H4 (cell line): ENCODE results near the gene DNAJB12. TPM values are rescaled to one million over a fixed set of nuclear protein-coding genes. Genes with fewer than 3 reads are reported as not detected.
"Not testable (repeated sequence)": the region's sequence is repeated elsewhere in the genome, so short reads cannot be mapped to it uniquely, and the experiment has no call there.

Experiments
- DNase-seq: peaks from one replicate; pipeline ENCODE4 v3.0.0-alpha.2; 2015; ENCODE audit warnings: low spot score
- total RNA-seq: library from RNA; depleted of rRNA; stranded (reverse); fragments of >200 nt; shearing (Covaris generic); gene quantifications from 2 replicates; pipeline ENCODE4 v1.2.3, GENCODE V29; 2014; rRNA removed

DNAJB12 gene
- total RNA-seq, result 18.1 and 22.1 TPM in 2 replicates

DNA sequence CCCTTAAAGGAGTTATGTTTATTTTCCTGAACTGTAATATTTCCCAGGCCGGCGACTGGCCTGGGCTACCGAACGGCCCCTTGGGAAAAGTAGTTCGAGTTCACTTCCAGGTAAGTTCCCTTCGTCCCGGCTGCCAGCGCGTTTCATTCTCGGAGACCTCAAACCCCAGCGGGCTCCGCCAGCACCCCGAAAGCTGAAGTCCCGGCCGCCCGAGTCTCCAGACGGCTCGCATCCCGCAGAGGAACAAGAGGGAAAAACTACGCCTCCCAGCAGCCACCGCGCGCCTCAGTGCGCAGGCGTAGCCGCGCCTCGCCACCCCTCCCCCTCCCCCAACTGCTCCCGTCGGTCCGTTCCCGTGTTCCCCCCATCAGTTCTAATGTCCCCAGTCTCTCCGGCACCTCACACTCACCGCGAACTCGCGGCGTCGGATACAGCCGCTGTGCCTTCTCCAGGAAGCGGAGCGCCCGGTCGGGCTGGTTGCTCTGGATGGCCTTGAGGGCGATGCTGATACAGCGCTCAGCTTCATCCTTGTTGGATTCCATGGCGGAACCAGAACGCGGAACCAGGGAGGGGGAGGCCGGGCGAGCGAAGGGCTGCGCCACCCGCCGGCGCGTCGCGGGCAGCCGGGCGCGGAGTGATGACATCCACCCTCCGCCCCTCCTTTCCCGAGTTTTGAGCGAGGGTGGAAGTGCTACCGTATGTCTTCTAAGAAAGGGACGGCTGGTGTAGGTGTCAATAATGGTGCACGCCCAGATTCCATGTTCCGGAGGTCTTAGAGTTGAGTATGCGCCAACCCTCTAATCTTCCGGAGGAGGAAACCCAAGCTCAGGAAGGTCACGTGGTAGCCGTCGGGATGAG is at the start of gene DNAJB12:
Gene DNAJB12 (minus strand): TSS at position 564 of the 858 bp plus-strand sequence. CDS start 22 bp downstream, at position 542.
- peak; percentile 94 for DNase-seq

DNA sequence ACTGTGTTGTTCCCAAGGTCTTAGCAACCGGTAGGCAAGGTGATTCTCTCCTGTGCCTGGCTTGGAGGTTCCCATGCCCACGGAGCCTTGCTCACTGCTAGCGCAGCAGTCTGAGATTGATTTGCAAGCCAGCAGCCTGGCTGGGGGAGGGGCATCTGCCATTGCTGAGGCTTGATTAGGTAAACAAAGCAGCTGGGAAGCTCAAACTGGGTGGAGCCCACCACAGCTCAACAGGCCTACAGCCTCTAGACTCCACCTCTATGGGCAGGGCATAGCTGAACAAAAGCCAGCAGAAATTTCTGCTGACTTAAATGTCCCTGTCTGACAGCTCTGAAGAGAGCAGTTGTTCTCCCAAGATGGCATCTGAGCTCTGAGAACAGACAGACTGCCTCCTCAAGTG is 40.9 kb upstream of the DNAJB12 start:
- DNase-seq, result not testable (repeated sequence)

DNA sequence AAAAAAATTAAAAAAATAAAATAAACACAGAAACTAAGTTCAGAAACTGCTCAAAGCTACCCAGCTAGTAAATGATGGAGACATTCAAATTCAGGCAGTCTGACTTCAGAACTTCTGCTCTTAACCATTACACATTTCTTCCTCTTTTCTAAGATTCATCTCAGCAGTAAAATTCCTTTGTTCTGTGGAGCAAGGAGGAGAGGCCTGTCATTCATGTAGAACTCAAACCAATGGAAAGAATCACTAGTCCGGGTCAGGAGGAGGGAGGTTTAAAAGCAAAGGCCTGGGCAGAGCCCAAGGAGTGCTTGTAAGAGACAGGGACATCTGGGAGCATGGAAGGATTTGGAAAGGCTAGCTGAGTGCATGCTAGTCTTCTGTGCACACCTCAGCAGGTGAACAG is 37.9 kb upstream of the DNAJB12 start:
- no peak for DNase-seq

DNA sequence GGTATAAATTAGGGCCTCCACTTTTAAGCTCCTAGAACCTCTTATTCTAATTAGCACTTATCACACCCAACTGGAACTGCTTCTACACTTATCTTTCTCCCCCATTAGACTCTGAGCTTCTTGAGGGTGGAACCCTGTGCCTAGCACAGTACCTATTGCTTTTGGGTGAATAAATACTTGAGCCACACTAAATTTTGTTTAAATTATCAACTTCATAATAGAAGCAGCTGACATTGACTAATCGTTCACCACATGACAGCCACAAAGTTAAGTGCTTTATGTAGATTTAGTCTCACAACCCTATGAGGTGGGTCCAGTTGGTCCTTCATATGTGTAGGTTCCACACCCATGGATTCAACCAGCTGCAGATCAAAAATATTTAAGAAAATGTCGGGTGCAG is 36.0 kb upstream of the DNAJB12 start:
- no peak for DNase-seq

DNA sequence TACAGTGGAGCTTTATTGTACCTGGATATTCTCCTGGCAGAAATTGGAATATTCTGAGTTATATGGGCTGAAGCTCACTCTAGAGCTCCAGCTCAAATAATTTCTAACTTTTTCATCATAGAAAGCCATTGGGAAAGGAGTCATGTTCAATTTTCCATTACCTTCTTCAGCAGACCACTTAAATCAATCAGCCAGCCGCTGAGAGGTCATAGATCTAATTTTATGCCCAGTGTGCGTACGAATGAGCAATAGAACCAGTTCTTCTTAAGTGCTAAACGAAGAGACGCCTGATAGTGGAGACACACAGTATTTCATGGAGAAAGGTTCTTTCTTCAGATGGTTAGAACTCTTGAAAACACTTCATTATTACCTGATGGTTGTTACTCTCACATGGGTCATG is 35.0 kb upstream of the DNAJB12 start:
- DNase-seq, result no peak

DNA sequence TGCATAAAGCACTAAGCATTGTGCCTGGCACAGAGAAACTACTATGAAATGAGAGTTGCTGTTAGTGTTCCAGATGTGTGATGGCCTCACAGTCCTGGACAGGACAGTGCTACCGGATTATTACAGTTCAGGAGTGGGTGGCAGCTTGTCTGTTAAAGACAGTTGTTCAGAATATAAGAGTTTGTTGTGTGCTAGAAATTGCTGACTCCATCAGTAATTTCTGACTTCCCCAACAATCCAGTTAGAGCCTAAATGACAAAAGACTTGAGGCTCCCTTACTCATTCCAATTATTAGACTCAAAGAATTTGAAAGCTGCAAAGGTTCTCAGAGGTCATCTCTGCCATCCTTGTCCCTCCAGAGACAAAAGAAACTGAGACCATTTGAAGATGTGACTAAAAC is 34.3 kb upstream of the DNAJB12 start:
- DNase-seq, result no peak

DNA sequence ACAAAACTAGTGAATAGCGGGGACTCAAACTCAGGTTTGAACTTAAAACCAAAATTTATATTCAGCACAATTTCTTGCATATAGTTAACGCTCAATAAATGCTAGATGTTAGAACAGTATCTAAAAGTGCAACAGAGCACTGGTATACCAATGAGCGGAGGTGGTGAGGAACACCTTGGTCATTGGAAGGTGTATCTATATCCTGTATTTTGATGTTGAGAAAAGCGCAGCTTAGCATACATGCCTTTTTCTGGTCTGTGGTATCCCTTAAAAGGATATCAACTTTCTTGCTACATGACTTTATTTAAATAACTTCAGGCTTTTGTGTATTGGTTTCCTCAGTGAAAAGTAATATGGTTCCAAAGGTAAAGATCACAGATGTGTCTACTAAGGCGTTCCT is 33.3 kb upstream of the DNAJB12 start:
- DNase-seq, result no peak

DNA sequence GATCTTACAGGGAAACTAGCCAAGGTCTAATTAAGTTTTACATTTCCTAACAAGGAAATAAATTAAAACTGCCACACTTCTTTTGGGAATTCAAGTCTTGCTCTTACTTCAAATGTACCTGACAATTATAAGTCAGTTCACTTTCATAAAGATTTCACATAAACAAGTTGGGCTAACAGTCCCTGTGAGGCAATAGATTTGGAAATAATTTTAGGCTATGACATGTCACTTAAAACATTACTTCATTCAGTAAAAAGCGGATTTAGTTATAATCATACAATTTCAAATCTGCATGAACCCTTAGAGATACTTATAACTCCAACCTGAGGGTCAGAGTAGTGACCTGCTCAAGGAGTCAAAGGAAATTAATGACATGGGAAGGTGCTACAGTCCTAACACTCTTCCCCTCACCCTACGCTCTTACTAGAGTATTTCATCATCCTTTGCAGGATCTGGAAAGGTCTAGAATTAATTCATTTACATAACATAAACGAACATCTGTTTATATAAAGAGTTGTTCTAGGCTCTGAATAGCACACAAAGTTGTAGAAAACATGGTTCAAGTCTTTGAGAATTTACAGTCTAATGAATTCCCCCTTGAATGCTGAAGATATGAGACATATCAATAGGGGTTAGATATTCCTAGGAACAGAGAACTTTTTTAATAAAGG is 32.3 kb upstream of the DNAJB12 start:
- DNase-seq, result no peak

DNA sequence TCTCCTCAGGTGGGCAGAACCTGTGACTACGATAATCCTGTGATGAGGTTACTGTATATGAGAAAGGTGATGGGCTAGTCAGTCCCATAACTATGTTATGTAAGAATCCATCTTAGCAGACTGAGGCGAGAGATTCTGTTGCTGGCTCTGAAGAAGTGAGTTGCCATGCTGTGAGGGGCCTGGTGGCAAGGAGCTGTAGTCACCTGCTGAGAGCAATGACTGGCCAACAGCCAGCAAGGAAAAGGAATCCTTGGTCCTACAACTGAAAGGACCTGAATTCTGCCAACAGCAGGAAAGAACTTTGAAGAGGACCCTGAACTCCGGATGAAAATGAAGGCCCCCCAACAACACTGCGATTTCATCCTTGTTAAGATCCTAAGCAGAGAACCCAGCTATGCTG is 31.0 kb upstream of the DNAJB12 start:
- no peak for DNase-seq

DNA sequence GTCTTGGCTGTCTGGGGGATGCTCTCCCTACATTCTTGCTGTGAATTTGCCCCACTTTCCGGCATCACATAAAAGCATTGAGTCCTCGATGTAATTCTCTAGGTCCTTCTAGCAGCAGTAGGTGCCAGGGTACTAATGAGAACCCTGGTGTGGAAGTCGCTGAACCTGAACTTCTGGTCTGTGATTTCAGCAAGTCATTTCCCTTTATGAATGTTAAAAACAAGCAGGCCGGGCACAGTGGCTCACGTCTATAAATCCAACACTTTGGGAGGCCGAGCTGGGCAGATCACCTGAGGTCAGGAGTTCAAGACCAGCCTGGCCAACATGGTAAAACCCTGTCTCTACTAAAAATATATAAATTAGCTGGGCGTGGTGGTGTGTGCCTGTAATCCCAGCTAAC is 30.3 kb upstream of the DNAJB12 start:
- not testable (repeated sequence) for DNase-seq

DNA sequence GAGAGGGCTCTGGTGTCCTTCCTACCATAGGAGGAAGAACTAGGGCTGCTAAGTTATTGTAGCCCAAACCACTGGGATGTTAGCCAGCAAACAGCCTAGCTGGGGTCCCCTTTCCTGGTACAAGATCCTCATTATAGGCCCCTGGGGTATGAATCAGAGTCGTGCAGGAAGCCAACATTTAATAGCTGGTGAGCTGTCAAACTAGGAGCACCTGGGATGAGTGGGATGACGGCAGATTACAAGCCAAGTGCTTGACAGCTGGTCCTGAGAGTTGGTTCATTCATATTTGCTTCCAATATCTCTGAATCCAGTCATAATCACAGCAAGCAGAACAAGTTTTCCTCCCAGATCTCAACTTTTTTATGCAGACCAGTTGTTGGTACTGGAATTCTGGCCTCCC is 25.1 kb upstream of the DNAJB12 start:
- DNase-seq, result no peak

DNA sequence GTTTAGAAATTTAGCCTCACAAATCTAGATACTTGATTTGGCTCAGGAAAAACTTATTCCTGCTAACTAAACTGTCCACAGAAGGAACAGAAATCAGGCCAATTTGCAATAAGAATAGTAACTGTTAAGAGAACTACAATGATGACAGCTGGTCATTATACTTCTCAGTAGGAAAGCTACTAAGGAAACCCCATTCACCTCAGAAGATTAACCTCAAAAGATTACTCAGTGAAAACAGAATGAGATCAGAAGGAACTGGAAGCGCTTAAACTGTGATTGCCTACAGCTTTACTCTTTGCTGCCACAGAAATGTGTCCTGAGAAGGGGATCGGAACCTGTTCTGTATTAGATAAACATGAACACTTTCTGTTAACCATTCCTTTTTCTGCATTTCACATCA is 24.3 kb upstream of the DNAJB12 start:
- no peak for DNase-seq

DNA sequence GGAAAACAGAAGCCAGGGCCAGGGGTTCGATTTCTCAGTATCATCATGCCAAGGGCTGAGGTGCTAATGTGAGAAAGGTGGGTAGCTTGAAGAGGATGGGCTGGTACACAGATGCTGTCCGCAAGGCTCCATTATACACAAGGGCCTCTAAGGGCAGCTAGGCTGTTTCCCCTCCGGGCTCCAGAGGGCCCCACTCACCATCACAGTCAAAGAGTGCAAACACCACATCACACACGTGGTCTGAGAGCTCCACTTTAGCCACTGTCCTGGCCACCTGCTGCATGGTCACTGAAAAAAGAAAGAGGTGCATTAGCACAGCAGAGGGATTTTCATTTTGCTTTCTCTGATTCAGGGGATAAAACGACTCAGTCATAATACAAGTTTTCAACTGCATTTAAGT is 20.9 kb upstream of the DNAJB12 start:
- DNase-seq, result no peak

DNA sequence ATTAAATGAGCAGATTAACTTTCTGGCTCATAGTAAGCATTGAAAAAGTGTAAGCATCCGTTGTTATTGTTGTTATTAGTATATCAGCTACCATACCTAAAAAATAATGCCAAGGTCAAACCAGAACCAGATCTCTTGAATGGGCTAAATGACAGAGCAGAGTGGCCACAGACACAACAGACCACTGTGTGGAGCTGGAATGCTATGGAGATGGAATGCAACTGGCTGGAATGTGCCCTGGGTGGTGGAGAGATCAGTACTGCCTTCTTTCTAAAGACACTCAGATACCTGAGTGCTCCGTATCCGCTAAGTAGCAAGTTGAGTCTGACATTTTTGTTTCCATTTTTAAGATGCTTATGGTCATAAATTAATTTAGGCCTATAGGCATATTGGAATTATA is 20.5 kb upstream of the DNAJB12 start:
- DNase-seq, result no peak

DNA sequence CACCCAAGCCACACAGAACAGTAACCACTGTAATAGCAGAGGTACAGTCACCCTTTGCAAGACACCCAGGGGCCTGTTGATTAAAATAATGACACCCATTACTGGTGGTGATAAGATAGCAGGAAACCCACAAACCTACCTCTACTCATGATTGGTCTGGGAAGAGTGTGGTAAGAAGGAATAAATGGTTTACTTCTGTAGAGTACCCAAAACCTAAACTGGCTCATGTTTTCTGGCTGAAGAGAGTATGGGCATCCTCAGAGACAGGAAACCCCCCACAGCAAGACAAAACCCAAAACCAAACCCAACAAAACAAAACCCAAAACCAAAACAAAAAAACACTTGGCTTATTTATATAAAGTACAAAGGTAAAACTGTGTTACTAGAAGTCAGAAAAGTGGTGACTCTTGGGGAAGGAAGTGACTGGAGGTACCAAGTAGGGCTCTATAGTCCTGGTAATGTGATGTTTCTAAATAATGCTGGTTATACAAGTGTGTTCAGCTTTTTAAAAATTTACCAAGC is 15.5 kb upstream of the DNAJB12 start:
- DNase-seq, result no peak

DNA sequence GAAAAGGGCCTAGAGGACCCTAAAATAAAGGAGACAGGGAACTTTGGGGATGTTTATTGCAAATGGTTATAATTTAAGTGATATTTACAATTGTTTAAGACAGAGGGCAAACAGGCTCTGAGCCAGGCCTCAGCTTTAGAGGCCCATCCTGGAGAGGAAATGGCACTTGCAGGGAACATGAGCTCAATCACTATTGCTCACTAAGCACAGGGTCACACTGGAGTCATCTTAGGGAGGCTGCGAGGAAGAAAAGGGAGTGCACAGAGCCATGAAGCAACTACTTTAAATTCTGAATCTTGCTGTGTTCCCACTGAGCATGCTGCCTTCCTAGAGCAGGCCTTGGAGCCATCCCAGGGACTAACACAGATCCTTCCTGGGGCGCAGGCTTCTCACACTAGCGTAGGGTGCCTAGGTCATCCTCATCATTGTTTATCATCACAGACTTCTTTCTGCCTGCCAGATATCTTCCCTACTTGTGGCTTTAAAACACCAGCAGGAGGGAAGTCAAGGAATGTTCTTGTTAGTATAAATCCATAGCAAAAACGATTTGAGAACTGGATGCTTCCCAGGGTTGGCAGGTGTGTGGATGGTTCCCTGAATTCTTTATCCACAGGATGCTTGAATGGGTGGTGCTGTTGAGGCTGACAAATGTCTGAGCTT is 12.7 kb upstream of the DNAJB12 start:
- DNase-seq, result no peak

DNA sequence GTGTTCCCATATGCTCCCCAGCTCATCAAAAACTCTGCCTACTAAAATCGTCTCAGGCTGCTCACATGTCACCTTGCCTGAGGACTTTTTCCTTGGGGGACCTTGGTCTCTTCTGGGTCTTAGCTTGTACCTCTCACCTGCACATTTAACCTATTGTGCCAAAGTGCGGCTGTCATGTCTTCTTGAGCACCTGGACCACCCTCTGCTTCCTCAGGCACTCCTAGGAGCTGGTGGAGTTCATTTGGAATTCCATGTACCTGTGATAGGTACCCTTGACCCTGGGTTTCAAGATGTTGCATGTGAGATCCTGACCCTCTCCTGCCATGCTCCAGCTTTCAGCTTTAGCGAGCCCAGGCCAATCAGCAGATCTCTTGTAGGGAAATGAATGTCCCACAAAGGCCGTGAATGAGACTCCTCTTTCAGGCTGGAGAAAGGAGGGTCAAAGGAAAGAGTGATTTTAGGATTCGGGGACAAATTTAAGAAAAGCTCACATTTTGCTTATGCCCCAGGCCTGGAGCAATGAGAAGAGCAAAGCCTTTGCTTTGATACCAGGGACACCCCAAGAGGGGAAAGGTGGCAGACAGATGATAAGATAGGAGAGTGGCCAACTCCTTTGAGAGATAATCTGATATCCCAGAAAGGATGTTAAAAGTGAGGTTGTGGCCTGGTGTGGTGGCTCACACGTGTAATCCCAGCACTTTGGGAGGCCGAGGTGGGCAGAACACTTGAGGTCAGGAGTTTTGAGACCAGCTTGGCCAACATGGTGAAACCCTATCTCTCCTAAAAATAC is 10.6 kb upstream of the DNAJB12 start:
- no peak for DNase-seq

DNA sequence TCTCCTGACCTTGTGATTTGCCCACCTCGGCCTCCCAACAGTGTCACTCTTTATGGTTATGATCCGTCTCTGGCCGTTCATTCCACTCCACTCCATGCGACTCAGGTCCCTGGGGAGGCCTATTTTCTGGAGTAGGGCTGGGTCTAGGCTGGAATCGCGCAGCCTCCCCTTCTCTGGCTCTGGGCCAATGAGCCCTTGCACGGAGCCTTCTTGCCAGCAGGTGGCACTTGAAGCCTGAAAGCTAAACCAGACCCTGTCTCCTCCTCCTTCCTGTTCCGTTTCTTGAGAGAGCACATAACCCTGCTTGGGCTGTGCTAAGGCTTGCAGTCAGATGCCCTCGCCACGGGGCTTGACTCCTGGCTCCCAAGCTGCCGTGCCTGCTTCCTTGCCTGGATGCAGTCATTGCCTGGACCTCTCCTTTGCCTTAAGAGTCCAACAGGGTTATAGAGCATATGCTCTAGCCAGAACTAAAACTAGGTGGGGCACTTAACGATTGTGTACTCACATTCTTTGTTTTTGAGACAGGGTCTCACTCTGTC is 9.6 kb upstream of the DNAJB12 start:
- peak; percentile 93 for DNase-seq

DNA sequence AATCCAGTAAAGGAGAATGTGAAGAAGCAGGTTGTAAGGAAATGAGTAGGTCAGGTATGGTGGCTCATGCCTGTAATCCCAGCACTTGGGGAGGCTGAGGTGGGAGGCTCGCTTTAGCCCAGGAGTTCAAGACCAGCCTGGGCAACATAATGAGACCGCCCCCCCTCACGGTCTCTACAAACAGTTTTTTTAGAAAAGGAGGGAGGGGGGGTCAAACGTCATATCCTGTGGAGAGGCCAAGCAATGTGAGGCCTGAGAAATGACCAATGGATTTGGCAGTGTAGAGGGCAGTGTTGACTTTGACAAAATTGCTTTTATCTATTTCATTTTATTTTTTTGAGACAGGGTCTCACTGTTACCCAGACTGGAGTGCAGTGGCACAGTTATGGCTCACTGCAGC is 2.3 kb upstream of the DNAJB12 start:
- DNase-seq, result no peak

DNA sequence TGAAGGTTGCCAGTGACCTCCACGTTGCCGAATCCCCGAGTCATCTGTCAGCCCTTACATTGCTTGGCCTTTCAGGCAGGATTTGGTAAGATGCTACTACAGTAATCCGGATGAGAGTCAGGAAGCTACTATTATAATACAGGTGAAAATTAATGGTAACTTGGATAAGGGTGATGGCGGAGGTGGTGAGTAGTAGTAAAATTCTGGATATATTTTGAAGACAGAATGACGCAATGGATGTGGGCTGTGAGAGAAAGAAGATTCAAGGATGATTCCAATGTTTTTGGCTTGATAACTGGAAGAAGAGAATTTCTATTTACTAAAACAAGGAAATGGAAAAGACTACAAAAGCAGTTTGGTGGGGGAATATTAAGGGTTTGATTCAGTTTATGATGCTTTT is 1.4 kb upstream of the DNAJB12 start:
- no peak for DNase-seq

DNA sequence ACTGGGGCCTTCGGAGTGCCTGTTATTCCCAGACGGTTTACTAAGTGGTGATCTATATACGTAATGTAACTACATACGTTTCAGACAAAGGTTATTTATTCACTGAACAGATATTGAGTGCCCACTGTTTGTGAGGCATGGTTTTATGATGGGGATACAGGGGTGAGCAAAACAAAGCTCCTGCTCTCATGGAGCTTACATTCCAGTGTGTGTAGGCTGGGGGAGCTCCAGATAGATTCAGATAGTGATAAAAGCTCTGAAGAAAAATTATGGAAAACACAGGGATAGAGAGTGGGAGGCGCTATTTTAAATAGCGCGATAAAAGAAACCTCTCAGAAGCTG is 466 bp upstream of the DNAJB12 start:
- no peak for DNase-seq

DNA sequence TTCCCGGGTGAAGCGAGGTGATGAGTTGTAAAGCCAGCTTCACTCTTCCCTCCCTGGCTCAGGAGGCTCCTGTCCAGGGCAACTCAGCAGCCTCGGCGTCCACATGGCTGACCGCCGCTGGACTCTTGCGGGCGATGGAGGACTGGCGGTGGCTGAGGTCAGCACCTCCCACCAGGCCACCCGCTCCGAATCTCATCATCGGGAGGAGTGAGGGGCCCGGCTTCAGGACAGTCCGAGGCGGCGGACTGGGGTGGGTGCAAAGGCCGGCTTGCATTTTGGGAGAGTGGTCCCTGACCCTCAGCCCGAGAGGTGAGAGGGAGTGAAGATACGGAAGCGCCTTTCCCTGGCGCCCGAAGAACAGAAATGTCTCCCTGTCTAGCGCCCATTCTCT is 759 bp downstream of the DNAJB12 start:
- DNase-seq, result no peak
